Upper lobe of left lung (tissue), 6 donors: Measurements from ENCODE around the gene CPNE4. TPM values are rescaled to one million over a fixed set of nuclear protein-coding genes. Genes with fewer than 3 reads are reported as not detected.

Experiments used
- ATAC-seq, 2 donors: fragments of 200-7000 bp; cut with Tn5 transposase; one replicate each; pipeline ENCODE4 v1.9.1; 2022; ENCODE audit warnings: mild to moderate bottlenecking in 2 of 2, moderate library complexity in 2 of 2; ENCODE audit not compliant: low FRiP score in 2 of 2
- DNase-seq, 2 donors: peaks; one replicate each; pipeline ENCODE4 v3.0.0-alpha.2; 2019 to 2020
- H3K27ac ChIP-seq, 4 donors: fragments of 200-600 bp; sonication (generic); one replicate each; pipeline ENCODE4 v1.5.1; 2016 to 2019
- H3K27me3 ChIP-seq, 4 donors: fragments of 200-600 bp; sonication (generic); one replicate each; pipeline ENCODE4 v1.5.1; 2017 to 2019
- H3K36me3 ChIP-seq, 4 donors: fragments of 200-600 bp; sonication (generic); one replicate each; pipeline ENCODE4 v1.5.1; 2016 to 2019
- H3K4me1 ChIP-seq, 4 donors: fragments of 200-600 bp; sonication (generic); one replicate each; pipeline ENCODE4 v1.5.1; 2018 to 2019
- H3K4me3 ChIP-seq, 4 donors: fragments of 200-600 bp; sonication (generic); one replicate each; pipeline ENCODE4 v1.5.1; 2017 to 2019; ENCODE audit warnings: mild to moderate bottlenecking in 2 of 4, moderate library complexity in 1 of 4
- H3K9me3 ChIP-seq, 4 donors: fragments of 200-600 bp; sonication (generic); one replicate each; pipeline ENCODE4 v1.5.1; 2018 to 2019
- CTCF ChIP-seq, 6 experiments: fragments of 450-650 bp in 4 of 6; fragments of 200-600 bp in 2 of 6; sonication (generic) in 2 of 6; IDR thresholded peaks; one replicate each; pipeline ENCODE4 v1.5.1; 2016 to 2019; ENCODE audit warnings: antibody characterized with exemption in 6 of 6
- EP300 ChIP-seq, 4 donors: sonication (generic); formaldehyde crosslinking; IDR thresholded peaks; one replicate each; pipeline ENCODE4 v1.5.1; 2017; ENCODE audit warnings: antibody characterized with exemption in 4 of 4, control low read depth in 2 of 4
- POLR2A ChIP-seq, 4 donors: fragments of 450-650 bp; IDR thresholded peaks; one replicate each; pipeline ENCODE4 v1.5.1; 2016 to 2017; ENCODE audit warnings: antibody characterized with exemption in 4 of 4, mild to moderate bottlenecking in 2 of 4
- POLR2AphosphoS5 ChIP-seq, 2 donors: sonication (generic); formaldehyde crosslinking; IDR thresholded peaks; one replicate each; pipeline ENCODE4 v1.5.1; 2017; ENCODE audit warnings: antibody characterized with exemption in 2 of 2
- WGBS, 2 donors: methylation state at CpG; one replicate each; pipeline ENCODE4 v1.1.5; 2017 to 2018; 5-methylcytosine and 5-hydroxymethylcytosine counted together
- total RNA-seq, 6 donors: library from RNA; depleted of rRNA in 4 of 6; stranded (reverse); fragments of >200 nt in 4 of 6; gene quantifications; one replicate each; pipeline versions ENCODE4 v1.1.0 to v1.2.1, GENCODE V29; 2016 to 2021
- donor health status: DM: no; HTN: no; CAD: no; lungs with moderate emphysema.
- donor health status: DM: no; HTN: yes; CAD: no; lungs with severe emphysema.

CPNE4 gene
- total RNA-seq, 6 donors from 2014 or later = 0.34 to 2.1 (median 0.47) TPM; not detected in 3

- Histone ChIP-seq H3K4me3 (no peak overlapping the region), H3K27ac (no peak overlapping the region), H3K9me3 (no peaks in the 10 kb centered on the region), H3K4me1 (peaks cover 0 to 3% (median 1%) of the 10 kb centered on the region in 4 donors), H3K36me3 (no peaks in the 10 kb centered on the region), H3K27me3 (no peaks in the 10 kb centered on the region)
- ATAC-seq = no peak
- no peak for TF ChIP-seq POLR2AphosphoS5 (IDR thresholded peaks at IDR 0.05)
- no peak for TF ChIP-seq CTCF (IDR thresholded peaks at IDR 0.05)
- no peak for TF ChIP-seq EP300 (IDR thresholded peaks at IDR 0.05)
- no peak for TF ChIP-seq POLR2A (IDR thresholded peaks at IDR 0.05)
- no peak for DNase-seq
- WGBS, 2 donors = 41 to 53% methylated on average over 2 of the region's 2 CpGs
Measured at GRCh38 chr3:131738095-131738494, 296.7 kb downstream of the CPNE4 start.

GRCh38 chr3:131735544-131735943, 299.3 kb downstream of the CPNE4 start:
- Histone ChIP-seq H3K4me3 (no peak overlapping the region), H3K9me3 (no peaks in the 10 kb centered on the region), H3K27ac (no peak overlapping the region), H3K27me3 (no peaks in the 10 kb centered on the region), H3K4me1 (peaks cover 0 to 4% (median 2%) of the 10 kb centered on the region in 4 donors), H3K36me3 (no peaks in the 10 kb centered on the region)
- DNase-seq (no peak), ATAC-seq (no peak)
- TF ChIP-seq POLR2A (IDR thresholded peaks at IDR 0.05) = no peak
- no peak for TF ChIP-seq POLR2AphosphoS5 (IDR thresholded peaks at IDR 0.05)
- no peak for TF ChIP-seq EP300 (IDR thresholded peaks at IDR 0.05)
- TF ChIP-seq CTCF (IDR thresholded peaks at IDR 0.05) = no peak

- Histone ChIP-seq H3K4me1 (peaks cover 0 to 4% (median 2%) of the 10 kb centered on the region in 4 donors), H3K27me3 (no peaks in the 10 kb centered on the region), H3K9me3 (no peaks in the 10 kb centered on the region), H3K36me3 (no peaks in the 10 kb centered on the region), H3K27ac (no peak overlapping the region), H3K4me3 (no peak overlapping the region)
- DNase-seq (no peak), ATAC-seq (no peak)
- TF ChIP-seq POLR2A (IDR thresholded peaks at IDR 0.05) = no peak
- TF ChIP-seq CTCF (IDR thresholded peaks at IDR 0.05) = no peak
- TF ChIP-seq EP300 (IDR thresholded peaks at IDR 0.05) = no peak
- no peak for TF ChIP-seq POLR2AphosphoS5 (IDR thresholded peaks at IDR 0.05)
Measured at GRCh38 chr3:131735116-131735515, 299.7 kb downstream of the CPNE4 start.

GRCh38 chr3:131733086-131733841, 301.6 kb downstream of the CPNE4 start:
- no peak overlapping the region for H3K27ac ChIP-seq
- H3K4me3 ChIP-seq = no peak overlapping the region
- H3K4me1 ChIP-seq = peaks cover 0 to 4% (median 2%) of the 10 kb centered on the region in 4 donors
- no peak for TF ChIP-seq CTCF (IDR thresholded peaks at IDR 0.05)
- TF ChIP-seq EP300 (IDR thresholded peaks at IDR 0.05) = no peak
- no peak for TF ChIP-seq POLR2A (IDR thresholded peaks at IDR 0.05)
- TF ChIP-seq POLR2AphosphoS5 (IDR thresholded peaks at IDR 0.05) = no peak
- WGBS, 2 donors = 46 to 62% methylated on average over 5 of the region's 5 CpGs
- no peaks in the 10 kb centered on the region for H3K27me3 ChIP-seq
- no peaks in the 10 kb centered on the region for H3K9me3 ChIP-seq
- ATAC-seq (peak in 1 of 2 donors; percentile 58), DNase-seq (no peak)
- H3K36me3 ChIP-seq = no peaks in the 10 kb centered on the region

- Histone ChIP-seq H3K4me1 (peaks cover 0 to 4% (median 2%) of the 10 kb centered on the region in 4 donors), H3K9me3 (no peaks in the 10 kb centered on the region), H3K4me3 (no peak overlapping the region), H3K27me3 (no peaks in the 10 kb centered on the region), H3K27ac (no peak overlapping the region), H3K36me3 (no peaks in the 10 kb centered on the region)
- TF ChIP-seq CTCF (IDR thresholded peaks at IDR 0.05) (no peak), POLR2A (IDR thresholded peaks at IDR 0.05) (no peak), POLR2AphosphoS5 (IDR thresholded peaks at IDR 0.05) (no peak), EP300 (IDR thresholded peaks at IDR 0.05) (no peak)
- WGBS, 2 donors = 83 to 85% methylated on average over 2 of the region's 2 CpGs
- ATAC-seq (no peak), DNase-seq (no peak)
Measured at GRCh38 chr3:131731709-131732108, 303.1 kb downstream of the CPNE4 start.
